ENCODE data around the gene PGAP2. TPM values are rescaled to one million over a fixed set of nuclear protein-coding genes. Genes with fewer than 3 reads are reported as not detected.

The PGAP2 gene
- total and polyA plus RNA-seq, 10 of the 15 experiments (the other 5 are each of a cell fraction or from before 2014, with no cell fraction given): 12.3 to 37.4 (median 31.9) TPM

- TF ChIP-seq SMAD1 (IDR thresholded peaks at IDR 0.05; ENCODE audit: low read depth, partially characterized antibody) (no peak), WRNIP1 (IDR thresholded peaks at IDR 0.05; ENCODE audit: borderline replicate concordance, low read depth, low read length) (no peak), MEF2B (IDR thresholded peaks at IDR 0.05; ENCODE audit: partially characterized antibody, poor library complexity, severe bottlenecking) (no peak), ZSCAN29 (IDR thresholded peaks at IDR 0.05) (no peak), ASH2L (IDR thresholded peaks at IDR 0.05; ENCODE audit: borderline replicate concordance, low read depth) (no peak), ZNF217 (IDR thresholded peaks at IDR 0.05) (no peak), NBN (IDR thresholded peaks at IDR 0.05) (no peak), EED (IDR thresholded peaks at IDR 0.05; ENCODE audit: low read depth) (no peak), STAT3 (IDR thresholded peaks at IDR 0.05; ENCODE audit: low read depth, low read length) (no peak), POLR2AphosphoS5 (IDR thresholded peaks at IDR 0.05; ENCODE audit: low read length) (no peak), BMI1 (IDR thresholded peaks at IDR 0.05; ENCODE audit: borderline replicate concordance) (no peak), NR2C2 (IDR thresholded peaks at IDR 0.05; ENCODE audit: borderline replicate concordance, control insufficient read depth, insufficient read length, low read depth) (no peak), ZBED1 (IDR thresholded peaks at IDR 0.05; ENCODE audit: borderline replicate concordance) (no peak), SRF (IDR thresholded peaks at IDR 0.05; ENCODE audit: low read depth in 2 of 2, low read length in 2 of 2) (no peak), USF2 (IDR thresholded peaks at IDR 0.05; ENCODE audit: borderline replicate concordance, low read depth, low read length) (no peak), IKZF1 (conservative IDR thresholded peaks at IDR 0.05) (no peak), BCL11A (IDR thresholded peaks at IDR 0.05; ENCODE audit: low read depth, low read length) (no peak), POU2F2 (IDR thresholded peaks at IDR 0.05; ENCODE audit: borderline replicate concordance, low read depth, low read length) (0 out of 3 replicates have a peak, but pooled peaks have one; percentile 21), KLF5 (IDR thresholded peaks at IDR 0.05; ENCODE audit: partially characterized antibody) (no peak), CBX3 (IDR thresholded peaks at IDR 0.05; ENCODE audit: borderline replicate concordance, low read depth) (no peak), ZBTB4 (CRISPR knock-in tag; IDR thresholded peaks at IDR 0.05) (no peak), POLR2AphosphoS2 (IDR thresholded peaks at IDR 0.05; ENCODE audit: low read depth, low read length) (no peak), EGR1 (IDR thresholded peaks at IDR 0.05; ENCODE audit: borderline replicate concordance in 1 of 2, low read depth in 2 of 2, low read length in 2 of 2) (no peak), IRF5 (IDR thresholded peaks at IDR 0.05; ENCODE audit: borderline replicate concordance) (no peak), NFIC (IDR thresholded peaks at IDR 0.05; ENCODE audit: low read depth, low read length) (no peak), CHD4 (IDR thresholded peaks at IDR 0.05) (no peak), MEF2A (IDR thresholded peaks at IDR 0.05; ENCODE audit: insufficient read depth, low read depth, low read length) (no peak), ZNF384 (IDR thresholded peaks at IDR 0.05; ENCODE audit: borderline replicate concordance, low read depth, low read length) (no peak)
Measured at GRCh38 chr11:3808861-3809623, 682 bp downstream of the PGAP2 start (continued).

All from GM12878 (cell line).